SK-N-DZ (cell line): ENCODE data around the gene UBE2I.
"Not testable (repeated sequence)": the region's sequence is repeated elsewhere in the genome, so short reads cannot be mapped to it uniquely, and the experiment has no call there.

Source experiments
- DNase-seq: peaks from one replicate; pipeline ENCODE4 v3.0.0-alpha.2; 2015; ENCODE audit warnings: low spot score

The UBE2I gene

DNA sequence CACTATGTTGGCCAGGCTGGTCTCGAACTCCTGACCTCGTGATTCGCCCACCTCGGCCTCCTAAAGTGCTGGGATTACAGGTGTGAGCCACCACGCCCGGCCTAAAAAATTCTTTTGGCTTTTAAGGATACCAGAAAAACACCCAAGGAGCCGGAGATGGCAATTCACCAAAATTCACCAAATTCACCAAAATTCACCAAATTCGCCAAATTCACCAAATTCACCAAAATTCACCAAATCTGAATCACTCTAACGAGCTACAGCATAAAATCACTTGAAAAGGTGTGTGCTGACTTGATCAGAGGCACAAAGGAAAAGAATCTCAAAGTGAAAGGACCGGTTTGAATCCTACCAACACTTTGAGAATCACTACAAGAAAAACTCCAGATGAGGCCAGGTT lies 19.5 kb downstream of the UBE2I start:
- not testable (repeated sequence) for DNase-seq

DNA sequence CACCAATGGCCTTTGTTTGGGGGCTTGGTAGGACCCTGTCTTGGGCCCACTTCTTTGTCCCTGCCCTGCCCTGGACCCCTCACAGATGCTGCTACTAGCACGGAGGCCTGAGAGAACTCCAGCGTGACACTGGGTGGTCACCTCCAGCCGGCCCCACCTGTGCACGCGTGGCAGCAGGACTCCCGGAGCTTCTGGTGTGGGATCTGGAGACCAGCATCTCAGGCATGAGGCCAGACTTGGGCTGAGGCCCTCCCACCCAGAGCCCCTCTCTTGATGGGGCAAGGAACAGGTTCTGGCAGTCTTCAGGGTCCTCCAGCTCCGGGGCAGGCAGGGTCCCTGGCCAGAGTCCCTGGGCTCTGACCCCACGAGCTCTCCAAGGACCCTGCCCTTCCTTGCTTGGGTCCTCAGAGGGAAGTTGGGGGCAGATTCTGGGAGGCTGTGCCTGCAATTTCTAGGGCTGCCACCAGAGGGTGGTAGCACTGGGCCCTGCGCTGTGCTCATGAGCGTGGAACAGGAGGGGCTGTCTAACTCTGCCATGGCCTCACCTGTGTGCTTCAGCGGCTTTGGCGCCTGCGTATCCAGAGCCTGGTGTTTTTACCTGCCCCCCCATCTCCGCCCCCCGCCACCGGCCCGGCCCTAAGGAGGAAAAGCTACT lies 21.0 kb downstream of the UBE2I start:
- DNase-seq, result no peak

DNA sequence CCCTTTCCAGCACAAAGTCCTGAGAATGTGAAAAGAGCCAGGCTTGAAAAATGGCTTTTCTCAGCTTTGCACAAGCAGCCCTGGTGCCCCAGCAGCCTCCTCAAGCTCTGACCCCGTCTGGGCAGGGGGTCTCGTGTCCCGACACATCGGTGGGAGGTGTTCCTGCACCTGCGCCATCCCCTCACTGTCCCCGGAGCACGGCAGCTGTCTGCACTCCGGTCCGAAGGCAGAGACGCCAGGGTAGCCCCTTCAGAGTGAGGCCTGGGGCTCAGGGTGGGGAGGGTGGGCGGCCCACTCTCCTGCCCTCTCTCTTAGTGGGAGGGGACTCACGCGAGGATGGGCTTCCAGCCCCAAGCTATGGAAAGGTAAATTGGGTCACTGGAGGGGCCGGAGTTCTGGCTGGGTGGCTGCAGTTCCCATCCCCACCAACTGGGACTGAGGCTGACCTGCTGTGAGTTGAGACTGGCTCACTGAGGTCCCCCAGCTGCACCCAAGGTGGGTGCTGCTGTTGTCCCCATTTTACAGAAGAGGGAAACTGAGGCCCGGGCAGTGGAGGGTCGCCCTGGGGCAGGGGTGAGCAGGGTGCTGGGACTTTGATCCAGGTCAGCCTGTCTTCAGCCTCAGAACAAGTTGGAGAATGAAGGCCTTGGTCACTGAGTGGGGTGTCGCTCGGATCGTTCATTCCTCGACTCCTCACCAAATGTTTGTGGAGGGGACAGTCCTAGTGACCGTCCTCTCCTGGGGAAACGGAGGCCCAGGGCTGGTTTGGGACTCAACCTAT lies 21.7 kb downstream of the UBE2I start:
- DNase-seq, result no peak

DNA sequence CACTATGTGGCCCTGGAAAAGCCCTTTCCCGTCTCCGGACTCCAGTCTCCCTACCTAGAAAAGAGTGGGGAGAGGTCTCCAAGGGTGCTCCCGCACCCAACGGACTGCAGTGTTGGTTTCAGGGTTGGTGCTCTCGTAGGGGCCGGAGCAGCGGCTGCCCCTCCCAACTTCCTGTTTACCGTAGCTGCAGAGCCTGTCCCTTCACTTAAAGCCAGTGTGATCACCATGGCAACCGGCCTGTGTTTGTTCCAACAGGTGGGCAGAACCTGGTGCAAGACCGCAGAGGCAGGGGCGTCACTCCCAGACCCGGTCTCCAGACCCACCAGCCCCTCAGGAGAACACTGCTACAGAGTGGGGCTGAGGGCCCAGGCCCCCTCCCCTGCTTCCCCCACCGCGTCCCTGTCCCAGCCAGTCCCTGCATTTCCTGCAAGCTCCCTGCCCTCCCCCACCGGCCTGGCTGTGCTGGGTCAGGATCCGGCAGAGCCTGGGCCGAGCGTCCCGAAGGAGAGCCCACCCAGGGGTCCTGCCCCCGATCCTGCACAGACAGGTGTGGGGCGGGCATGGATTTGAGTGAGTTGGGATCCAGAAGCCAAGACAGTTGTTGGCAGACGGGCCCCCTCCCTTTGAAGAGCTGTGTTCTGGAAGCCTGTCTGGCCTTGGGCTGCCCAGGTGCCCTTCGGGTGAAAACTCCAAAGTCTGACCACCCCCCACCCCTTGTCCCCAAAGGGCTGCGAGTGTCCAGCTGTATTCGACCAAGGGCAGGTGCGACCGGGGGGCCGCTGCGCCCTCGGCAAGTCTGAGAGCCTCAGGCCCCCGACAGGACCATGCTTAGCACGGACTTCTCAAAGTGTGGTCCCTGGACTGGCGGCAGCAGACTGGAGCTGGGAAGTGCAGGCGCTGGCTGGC lies 22.5 kb downstream of the UBE2I start:
- DNase-seq, result peak; percentile 69

DNA sequence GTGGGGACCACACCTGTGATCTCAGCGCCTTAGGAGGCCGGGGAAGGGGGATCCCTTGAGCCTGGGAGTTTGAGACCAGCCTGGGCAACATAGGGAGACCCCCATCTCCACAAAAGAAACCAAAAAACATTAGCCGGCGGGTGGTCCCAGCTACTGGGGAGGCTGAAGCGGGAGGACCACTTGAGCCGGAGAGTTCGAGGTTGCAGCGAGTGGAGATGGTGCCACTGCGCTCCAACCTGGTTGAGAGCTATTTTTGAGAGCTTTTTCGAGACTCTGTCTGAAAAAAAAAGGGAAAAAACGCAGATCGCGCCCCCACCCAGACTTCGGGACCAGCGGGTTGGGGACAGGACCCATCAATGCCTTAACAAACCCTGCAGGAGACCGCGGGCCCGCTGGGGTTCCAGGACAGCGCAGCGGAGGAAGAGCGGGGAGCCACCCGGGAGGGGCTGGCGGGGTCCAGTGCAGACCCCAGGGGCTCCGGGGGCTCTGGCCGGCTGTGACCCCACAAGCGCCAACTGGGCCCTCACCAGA lies 23.2 kb downstream of the UBE2I start:
- DNase-seq, result no peak

DNA sequence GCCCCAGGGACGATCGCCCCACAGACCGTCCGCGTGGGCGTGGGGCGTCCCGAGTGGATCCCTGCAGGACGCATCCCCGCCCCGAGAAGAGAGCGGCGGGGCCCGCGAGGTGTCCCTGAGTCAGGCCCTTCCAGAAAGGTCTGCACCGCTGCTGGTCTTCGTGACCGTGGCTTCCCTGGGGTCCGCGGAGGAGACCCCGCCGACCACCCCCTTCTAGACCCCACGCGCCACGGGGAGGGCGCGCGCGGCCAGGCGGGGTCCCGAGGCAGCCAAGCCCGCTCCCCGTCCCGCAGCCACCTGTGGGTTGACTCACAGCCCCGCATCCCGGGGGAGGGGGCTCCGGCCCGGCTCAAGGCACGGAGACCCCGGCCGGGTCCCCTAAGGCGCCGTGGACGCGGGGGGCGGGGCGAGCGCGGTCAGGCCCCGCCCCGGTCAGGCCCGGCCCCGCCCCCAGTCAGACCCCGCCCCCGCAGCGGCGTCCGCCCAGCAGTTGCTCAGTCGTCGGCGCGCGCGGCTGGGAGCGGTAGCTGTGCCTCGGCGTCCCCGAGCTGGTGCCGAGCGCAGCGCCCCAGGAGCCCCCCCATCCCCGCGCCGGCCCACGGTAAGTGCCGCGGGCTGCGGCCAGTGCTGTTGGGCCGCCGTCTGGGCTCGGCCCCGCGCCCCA lies 23.8 kb downstream of the UBE2I start, which contains the start of gene BAIAP3:
Gene BAIAP3 (plus strand): TSS at position 497 of the 664 bp plus-strand sequence. CDS start 4,905 bp downstream, outside the sequence.
- DNase-seq, result no peak

DNA sequence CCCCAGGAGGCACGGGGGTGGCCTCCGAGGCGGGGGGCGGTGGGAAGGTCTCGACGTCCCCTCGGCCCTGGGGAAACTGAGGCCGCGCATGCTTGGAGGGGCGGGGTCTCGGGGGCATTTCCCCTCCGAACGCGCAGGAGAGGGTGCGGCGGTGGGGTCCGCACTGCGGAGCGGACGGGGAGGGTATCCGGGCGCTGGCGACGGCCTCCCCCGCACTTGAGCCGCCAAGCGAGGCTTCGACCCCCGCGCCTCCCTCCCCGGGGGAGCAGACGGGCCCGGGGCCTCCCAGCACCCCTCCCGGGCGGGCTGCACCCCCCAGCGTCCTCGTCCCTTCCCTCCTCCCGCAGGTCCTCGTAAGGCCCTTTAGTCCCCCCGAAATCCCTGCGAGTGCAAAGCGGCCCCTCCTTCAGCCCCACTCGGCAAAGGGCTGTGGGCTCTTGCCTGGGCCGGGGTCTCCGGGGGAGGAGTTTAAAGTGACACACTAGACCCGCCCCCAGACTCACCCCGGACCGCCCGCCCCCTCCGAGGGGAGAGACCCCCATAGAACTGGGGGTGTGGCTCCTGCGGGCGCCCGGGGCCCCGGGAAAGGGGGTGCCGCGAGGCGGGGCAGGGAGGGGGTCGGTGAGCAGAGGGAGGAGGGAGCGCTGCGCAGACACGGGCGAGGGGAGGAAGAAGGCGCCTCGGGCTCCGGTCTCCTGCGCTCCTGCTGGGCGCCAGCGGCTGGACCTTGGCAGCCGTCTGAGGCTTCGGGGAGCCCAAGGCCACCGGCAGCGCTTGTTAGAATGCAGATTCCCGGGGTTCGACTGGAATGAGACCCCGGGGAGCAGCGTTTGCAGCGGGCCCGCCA lies 24.6 kb downstream of the UBE2I start:
- DNase-seq, result no peak

DNA sequence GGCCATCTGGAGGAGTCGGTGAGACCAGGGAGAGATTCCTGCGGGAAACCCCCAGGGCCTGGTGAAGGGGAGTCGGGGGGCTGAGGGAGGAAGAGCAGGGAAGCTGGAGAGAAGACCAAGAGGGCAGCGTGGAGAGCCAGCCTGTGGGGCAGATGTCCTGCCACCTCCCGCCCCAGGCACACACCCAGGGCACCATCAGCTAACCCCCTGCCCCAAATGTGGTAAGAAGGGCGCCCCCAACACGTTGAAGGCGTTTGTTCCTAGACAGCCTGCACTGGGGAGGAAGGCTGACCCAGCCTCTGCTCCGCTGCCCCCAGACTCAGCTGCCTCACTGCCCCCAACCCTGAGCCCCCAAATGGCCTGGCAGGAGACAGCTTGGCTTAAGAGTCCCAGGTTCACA lies 25.3 kb downstream of the UBE2I start:
- DNase-seq, result no peak

DNA sequence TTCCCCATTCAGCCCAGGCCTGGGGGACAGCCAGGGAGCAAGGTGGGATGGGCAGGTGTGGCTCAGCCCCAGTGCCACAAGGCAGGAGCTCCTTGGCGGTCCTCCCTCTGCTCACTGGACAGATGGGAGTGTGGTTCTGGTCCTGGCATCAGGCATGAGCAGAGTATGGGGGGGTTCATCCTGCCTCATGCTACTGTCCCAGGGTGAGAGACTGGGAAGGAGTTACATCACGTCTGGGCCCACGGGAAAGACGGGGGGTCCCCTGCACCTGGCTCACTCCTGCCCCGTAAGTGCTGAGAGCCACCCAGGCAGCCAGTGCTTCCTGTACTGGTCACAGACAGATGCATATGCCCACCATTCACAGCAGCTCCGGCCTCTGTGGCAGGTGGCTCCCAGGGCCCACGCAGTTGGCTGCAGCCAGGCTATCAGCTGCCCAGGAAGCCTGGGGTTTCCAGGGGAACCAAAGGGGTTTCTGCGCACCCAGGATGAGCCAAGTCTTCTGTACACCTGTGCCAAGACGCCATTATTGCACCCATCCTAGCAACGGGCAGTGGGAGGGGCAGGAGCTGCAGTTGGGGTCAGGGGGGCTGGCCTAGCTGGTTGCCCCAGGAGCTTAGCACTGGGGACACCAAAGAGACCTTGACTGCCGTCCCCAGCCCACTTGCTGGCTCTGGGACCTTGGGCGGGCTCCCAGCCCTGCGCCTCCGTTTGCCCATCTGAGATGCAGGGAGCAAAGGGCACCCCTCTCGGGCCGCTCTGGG lies 26.0 kb downstream of the UBE2I start:
- no peak for DNase-seq

DNA sequence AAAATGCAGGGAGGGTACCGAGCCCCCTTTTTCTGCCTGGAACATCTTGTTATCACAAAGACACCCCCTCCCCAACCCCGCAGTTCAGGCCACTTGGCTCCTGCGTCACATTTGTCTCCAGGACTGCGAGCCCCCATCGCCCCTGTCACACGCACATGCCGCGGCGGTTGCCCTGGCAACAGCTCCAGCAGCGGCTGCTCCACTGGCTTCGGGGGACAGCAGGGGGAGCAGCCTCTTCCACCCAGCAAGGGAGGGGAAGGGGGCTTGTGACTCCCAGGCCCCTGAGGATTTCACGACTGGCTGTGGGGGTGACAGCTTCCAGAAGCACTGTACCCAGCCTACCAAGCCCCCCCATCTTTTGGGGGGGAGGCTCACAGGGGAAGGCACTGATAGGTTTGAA lies 26.6 kb downstream of the UBE2I start:
- no peak for DNase-seq

DNA sequence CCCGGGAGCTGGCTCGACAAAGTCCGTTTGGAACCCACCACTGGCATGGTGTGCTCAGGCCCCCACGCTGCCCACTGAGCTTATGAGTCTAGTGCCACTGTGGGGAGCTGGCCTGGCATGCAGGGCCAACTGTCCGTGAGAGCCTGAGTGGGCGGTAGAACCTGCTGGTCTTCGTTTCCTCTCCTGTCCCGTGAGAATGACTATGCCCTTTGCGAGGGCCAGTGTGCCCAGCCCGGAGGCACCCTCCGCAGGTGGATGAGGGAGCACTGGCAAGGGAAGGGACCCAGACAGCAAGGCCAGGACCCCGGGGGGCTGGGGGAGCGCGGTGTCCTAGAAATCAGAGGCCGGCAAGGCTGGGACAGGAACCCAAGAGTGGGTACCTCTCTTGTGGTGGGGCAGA lies 27.2 kb downstream of the UBE2I start:
- DNase-seq, result no peak

DNA sequence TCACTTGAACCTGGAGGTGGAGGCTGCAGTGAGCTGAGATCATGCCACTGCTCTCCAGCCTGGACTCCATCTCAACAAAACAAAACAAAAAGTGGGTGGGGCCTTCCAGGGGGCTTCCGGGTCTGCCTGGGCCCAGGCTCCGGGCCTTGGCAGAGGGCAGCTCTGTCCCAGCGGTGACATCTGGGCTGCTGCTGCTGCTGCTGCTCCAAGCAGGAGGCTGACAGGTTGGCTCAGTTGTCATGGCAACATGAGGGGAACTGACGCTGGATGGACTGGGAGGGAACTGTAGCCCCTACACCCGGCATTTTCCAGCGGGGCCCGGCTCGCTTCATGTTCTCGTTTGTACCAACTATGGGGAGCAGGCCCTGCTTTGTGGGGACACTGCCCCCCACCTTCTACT lies 28.1 kb downstream of the UBE2I start:
- peak; percentile 64 for DNase-seq

DNA sequence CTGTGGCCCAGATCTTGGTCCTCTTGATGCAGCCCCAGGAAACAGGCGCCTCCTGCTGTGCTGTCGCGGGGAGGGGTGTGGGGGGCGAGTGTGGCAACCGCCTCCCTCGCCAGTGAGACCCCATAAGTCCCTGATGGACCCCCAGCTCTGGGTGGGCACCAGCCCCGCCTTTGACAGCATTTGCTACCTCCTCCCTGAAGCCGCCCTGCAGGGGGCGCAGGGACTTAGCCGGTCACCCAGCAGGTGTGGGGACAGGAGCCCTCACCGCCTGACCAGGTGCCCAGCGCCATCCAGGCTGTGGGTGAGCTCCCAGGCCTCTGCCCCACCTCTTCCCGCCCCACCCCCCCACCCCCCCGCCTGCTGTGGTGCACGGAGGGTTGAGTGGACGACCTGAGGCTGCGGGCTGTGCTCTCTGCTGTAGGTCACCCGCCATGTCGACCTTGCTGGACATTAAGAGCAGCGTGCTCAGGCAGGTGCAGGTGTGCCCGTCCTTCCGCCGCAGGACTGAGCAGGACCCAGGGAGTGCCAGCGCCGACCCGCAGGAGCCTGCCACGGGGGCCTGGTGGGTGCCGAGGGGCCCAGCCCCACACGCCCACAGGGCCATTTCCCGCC lies 28.8 kb downstream of the UBE2I start:
- DNase-seq, result peak; percentile 58

DNA sequence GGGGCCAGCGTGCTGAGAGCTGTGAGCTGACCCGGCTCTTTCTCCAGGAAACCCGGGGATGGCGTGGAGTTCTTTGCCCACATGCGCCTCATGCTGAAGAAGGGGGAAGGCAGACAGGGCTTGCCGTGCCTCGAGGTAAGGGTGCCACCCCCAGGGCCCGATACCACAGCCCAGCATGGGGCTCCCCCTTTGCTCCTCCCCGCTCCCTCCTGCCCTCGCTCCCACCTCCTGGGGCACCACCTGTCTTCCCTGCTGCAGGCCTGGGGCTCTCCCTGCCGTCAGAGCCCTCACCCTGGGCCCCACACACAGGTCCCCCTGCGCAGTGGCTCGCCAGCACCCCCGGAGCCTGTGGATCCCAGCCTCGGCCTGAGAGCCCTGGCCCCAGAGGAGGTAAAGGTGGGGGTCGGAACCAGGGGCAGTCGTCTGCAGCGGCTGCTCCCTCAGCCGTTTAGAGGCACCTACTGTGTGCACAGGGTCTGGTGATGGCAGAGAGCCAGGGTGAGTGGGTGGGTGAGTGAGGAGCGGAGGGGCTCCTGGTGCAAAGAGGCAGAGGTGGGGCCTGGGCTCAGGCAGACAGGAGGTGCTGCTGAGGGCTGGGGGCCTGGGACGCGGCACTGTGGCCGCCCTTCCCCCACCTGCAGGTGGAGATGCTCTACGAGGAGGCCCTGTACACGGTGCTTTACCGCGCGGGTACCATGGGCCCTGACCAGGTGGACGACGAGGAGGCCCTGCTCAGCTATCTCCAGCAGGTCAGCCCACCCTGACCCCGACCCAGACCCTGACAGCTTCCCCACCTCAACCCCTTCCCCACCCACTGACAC lies 29.6 kb downstream of the UBE2I start:
- no peak for DNase-seq

DNA sequence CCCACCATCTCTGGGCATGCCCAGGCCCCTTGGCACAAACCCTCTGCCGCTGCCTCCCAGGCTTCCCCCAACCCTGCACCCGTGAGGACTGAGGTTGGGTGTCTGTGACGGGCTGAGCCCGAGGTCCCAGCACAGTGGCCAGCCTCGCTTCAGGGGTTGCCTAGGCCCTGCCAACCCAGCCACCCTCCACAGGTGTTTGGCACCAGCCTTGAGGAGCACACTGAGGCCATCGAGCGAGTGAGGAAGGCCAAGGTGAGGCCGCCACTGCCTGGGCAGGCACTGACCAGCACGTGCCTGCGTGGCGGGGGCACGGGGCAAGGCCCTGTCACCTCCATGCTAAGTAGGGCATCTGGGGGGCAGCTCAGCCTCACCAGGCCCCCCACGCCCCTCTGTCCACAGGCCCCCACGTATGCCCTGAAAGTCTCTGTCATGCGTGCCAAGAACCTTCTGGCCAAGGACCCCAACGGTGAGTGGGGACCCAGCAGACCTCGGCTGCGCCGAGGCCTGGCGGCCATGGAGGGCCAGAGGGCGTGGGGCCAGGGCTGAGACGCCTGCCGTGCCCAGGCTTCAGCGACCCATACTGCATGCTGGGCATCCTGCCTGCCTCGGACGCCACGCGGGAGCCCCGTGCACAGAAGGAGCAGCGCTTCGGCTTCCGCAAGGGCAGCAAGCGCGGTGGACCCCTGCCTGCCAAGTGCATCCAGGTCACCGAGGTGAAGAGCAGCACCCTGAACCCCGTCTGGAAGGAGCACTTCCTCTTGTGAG lies 31.5 kb downstream of the UBE2I start:
- no peak for DNase-seq

DNA sequence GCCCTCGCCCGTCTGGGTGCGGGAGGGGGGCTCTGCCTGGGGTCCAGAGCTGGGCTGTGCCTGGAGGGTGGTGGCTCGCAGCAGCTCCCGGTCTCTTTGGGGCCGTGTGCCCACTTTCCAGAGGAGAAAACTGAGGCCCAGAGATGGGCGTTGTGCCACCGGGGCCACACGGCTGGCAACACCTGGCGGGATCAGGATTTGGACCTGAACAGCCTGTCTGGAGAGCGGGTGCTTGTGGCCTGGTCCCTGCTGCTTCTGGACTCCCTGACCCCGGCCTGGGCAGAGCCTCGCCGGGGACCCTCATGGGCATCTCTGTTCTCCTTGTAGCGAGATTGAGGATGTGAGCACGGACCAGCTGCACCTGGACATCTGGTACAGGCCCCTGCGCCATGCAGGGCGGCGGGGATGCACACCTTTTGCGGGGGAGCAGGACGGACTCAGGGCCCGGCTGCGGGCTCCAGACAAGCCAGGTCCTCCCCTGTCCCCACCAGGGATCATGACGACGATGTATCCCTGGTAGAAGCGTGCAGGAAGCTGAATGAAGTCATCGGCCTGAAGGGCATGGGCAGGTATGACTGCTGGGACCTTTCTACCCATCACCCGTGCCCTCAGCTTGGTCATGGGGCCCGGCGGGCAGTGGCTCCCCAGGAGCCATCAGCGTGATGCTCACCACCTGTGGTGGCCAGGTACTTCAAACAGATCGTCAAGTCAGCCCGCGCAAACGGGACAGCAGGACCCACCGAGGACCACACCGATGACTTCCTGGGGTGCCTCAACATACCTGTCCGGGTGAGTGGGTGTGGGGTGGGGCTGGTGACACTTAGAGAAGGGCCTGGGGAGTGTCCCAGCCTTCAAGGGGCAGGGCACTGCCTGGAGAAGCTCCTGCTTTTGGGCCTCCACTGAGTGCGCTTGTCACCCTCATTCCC lies 32.3 kb downstream of the UBE2I start:
- no peak for DNase-seq
